Measurements from ENCODE around the gene ENTPD7.

Gene ENTPD7

GRCh38 chr10:99647601-99648151 is 11.6 kb upstream of the ENTPD7 start:
- DNase-seq (ENCODE audit: low read depth in 2 of 2) = no peak

- DNase-seq (ENCODE audit: low read depth in 2 of 2) = no peak
Measured at GRCh38 chr10:99648717-99649116, 10.6 kb upstream of the ENTPD7 start.

GRCh38 chr10:99652800-99653390 is 6.4 kb upstream of the ENTPD7 start:
- DNase-seq (ENCODE audit: low read depth in 2 of 2) = no peak

GRCh38 chr10:99654390-99655175 is 4.7 kb upstream of the ENTPD7 start:
- DNase-seq (ENCODE audit: low read depth in 2 of 2) = no peak

- no peak for DNase-seq (ENCODE audit: low read depth in 2 of 2)
Measured at GRCh38 chr10:99656199-99657064, 2.9 kb upstream of the ENTPD7 start.

- DNase-seq (ENCODE audit: low read depth in 2 of 2) = peak; percentile 24 to 62
Measured at GRCh38 chr10:99658622-99659030, 683 bp upstream of the ENTPD7 start.

- no peak for DNase-seq (ENCODE audit: low read depth in 2 of 2)
Measured at GRCh38 chr10:99659868-99660366, 608 bp downstream of the ENTPD7 start.

- DNase-seq (ENCODE audit: low read depth in 2 of 2) = no peak
Measured at GRCh38 chr10:99660662-99661376, 1.5 kb downstream of the ENTPD7 start.

- DNase-seq (ENCODE audit: low read depth in 2 of 2) = no peak
Measured at GRCh38 chr10:99661377-99661763, 2.1 kb downstream of the ENTPD7 start.

GRCh38 chr10:99665304-99665703 is 6.0 kb downstream of the ENTPD7 start:
- no peak for DNase-seq (ENCODE audit: low read depth in 2 of 2)

- DNase-seq (ENCODE audit: low read depth in 2 of 2) = no peak
Measured at GRCh38 chr10:99667108-99667751, 7.9 kb downstream of the ENTPD7 start.

GRCh38 chr10:99671386-99671785 is 12.1 kb downstream of the ENTPD7 start:
- DNase-seq (ENCODE audit: low read depth in 2 of 2) = no peak

- no peak for DNase-seq (ENCODE audit: low read depth in 2 of 2)
Measured at GRCh38 chr10:99672884-99673283, 13.6 kb downstream of the ENTPD7 start.

- DNase-seq (ENCODE audit: low read depth in 2 of 2) = no peak
Measured at GRCh38 chr10:99673492-99673891, 14.2 kb downstream of the ENTPD7 start.

- DNase-seq (ENCODE audit: low read depth in 2 of 2) = no peak
Measured at GRCh38 chr10:99674762-99675161, 15.5 kb downstream of the ENTPD7 start.

GRCh38 chr10:99676426-99676825 is 17.1 kb downstream of the ENTPD7 start:
- no peak for DNase-seq (ENCODE audit: low read depth in 2 of 2)

GRCh38 chr10:99676895-99677294 is 17.6 kb downstream of the ENTPD7 start:
- no peak for DNase-seq (ENCODE audit: low read depth in 2 of 2)

GRCh38 chr10:99678921-99679320 is 19.6 kb downstream of the ENTPD7 start:
- DNase-seq (ENCODE audit: low read depth in 2 of 2) = no peak

- DNase-seq (ENCODE audit: low read depth in 2 of 2) = no peak
Measured at GRCh38 chr10:99681553-99681952, 22.2 kb downstream of the ENTPD7 start.

GRCh38 chr10:99682032-99682431 is 22.7 kb downstream of the ENTPD7 start:
- no peak for DNase-seq (ENCODE audit: low read depth in 2 of 2)

GRCh38 chr10:99682752-99683151 is 23.4 kb downstream of the ENTPD7 start:
- DNase-seq (ENCODE audit: low read depth in 2 of 2) = no peak

All from stimulated activated CD4-positive, alpha-beta T cell treated with anti-CD3 and anti-CD28 coated beads, Interleukin-12 subunit alpha, Interleukin-12 subunit beta, amount 100 ng/mL, for 24 hours (primary cell).